Fibroblast of villous mesenchyme (primary cell): ENCODE results near the gene DMP1. TPM values are rescaled to one million over a fixed set of nuclear protein-coding genes. Genes with fewer than 3 reads are reported as not detected.

Experiments
- DNase-seq: peaks from one replicate; pipeline ENCODE4 v3.0.0-alpha.2; 2010; ENCODE audit warnings: low read depth
- H3K4me3 ChIP-seq: 2 replicates; pipeline ENCODE4 v1.5.1; 2011; ENCODE audit warnings: low read depth, mild to moderate bottlenecking, low read length
- CTCF ChIP-seq: IDR thresholded peaks from 2 replicates; pipeline ENCODE4 v1.5.1; 2012; ENCODE audit warnings: low read depth, mild to moderate bottlenecking, low read length; ENCODE audit not compliant: insufficient read depth
- total RNA-seq: library from RNA; depleted of rRNA; stranded (reverse); fragments of >200 nt; gene quantifications from 2 replicates; pipeline ENCODE4 v1.2.3, GENCODE V29; 2012

DMP1 gene
- total RNA-seq, 1 donor: not detected

GRCh38 chr4:87697945-87698344 is 47.9 kb downstream of the DMP1 start:
- no peak for DNase-seq
- TF ChIP-seq CTCF: no peak
- no peak overlapping the region for H3K4me3 ChIP-seq

GRCh38 chr4:87698394-87698793 is 48.3 kb downstream of the DMP1 start:
- DNase-seq: no peak
- no peak for TF ChIP-seq CTCF
- no peak overlapping the region for H3K4me3 ChIP-seq

- no peak for TF ChIP-seq CTCF
- no peak for DNase-seq
- H3K4me3 ChIP-seq: no peak overlapping the region
Measured at GRCh38 chr4:87704001-87704400, 53.9 kb downstream of the DMP1 start.

GRCh38 chr4:87707279-87707918 is 57.3 kb downstream of the DMP1 start:
- no peak for DNase-seq
- no peak overlapping the region for H3K4me3 ChIP-seq

More at GRCh38 chr4:87707279-87707918, 57.3 kb downstream of the DMP1 start:
- TF ChIP-seq CTCF: no peak

Other genes starting within 250 kb of the DMP1 start
- gene NUDT9, start 227.7 kb upstream of the DMP1 start, total RNA-seq: 10.3 and 13.8 TPM in 2 replicates
- gene SPARCL1, start 120.9 kb upstream of the DMP1 start, total RNA-seq: under 0.01 TPM in 1 of 2 replicates, not detected in the other
- not detected in 2 replicates for gene DSPP, start 41.8 kb upstream of the DMP1 start, total RNA-seq
- gene IBSP, start 149.3 kb downstream of the DMP1 start, total RNA-seq: not detected in 2 replicates
- not detected in 2 replicates for gene MEPE, start 182.7 kb downstream of the DMP1 start, total RNA-seq